SK-N-SH (cell line): ENCODE data around the gene THBS1. TPM values are rescaled to one million over a fixed set of nuclear protein-coding genes. Genes with fewer than 3 reads are reported as not detected.

Experiments
- CTCF ChIA-PET: fragments of 300-600, 350-600 bp; formaldehyde crosslinking; extraction: SDS; loops from one replicate; lab custom pipeline; 2021; lab: Yijun Ruan, JAX
- POLR2A ChIA-PET: fragments of 350-600 bp; sonication (Branson Sonifier 250); formaldehyde crosslinking; extraction: SDS; loops from one replicate; lab custom pipeline; 2020; ENCODE audit warnings: antibody characterized with exemption, inconsistent platforms; lab: Yijun Ruan, JAX
- DNase-seq: peaks from one replicate; pipeline ENCODE4 v3.0.0; 2012
- H2AFZ ChIP-seq: fragments of 200-600 bp; sonication (generic); 2 replicates; pipeline ENCODE4 v1.8.1; 2016; ENCODE audit warnings: antibody characterized with exemption, mild to moderate bottlenecking, low read depth
- H3F3A ChIP-seq: fragments of 200-600 bp; sonication (generic); replicated peaks from 2 replicates; pipeline ENCODE3; 2016; ENCODE audit warnings: antibody characterized with exemption, mild to moderate bottlenecking; ENCODE audit not compliant: insufficient read depth
- H3K27ac ChIP-seq, 2 experiments: fragments of 200-500 bp in 1 of 2; fragments of 200-600 bp in 1 of 2; sonication (Bioruptor generic) in 1 of 2; sonication (generic), shearing (Covaris generic) in 1 of 2; 2 replicates each; pipeline versions ENCODE4 v1.5.1 to v1.6.1; 2014 to 2016; ENCODE audit warnings: low read depth in 2 of 2, inconsistent platforms in 1 of 2, low read length in 1 of 2, mild to moderate bottlenecking in 1 of 2, mixed read lengths in 1 of 2
- H3K27me3 ChIP-seq: fragments of 200-600 bp; sonication (generic), shearing (Covaris generic); 2 replicates; pipeline ENCODE4 v1.6.1; 2016; ENCODE audit warnings: mixed run types; ENCODE audit not compliant: insufficient read depth
- H3K36me3 ChIP-seq, 2 experiments: fragments of 200-500 bp in 1 of 2; fragments of 200-600 bp in 1 of 2; sonication (Bioruptor generic) in 1 of 2; sonication (generic) in 1 of 2; replicated peaks in 1 of 2; 2 replicates each; pipeline versions ENCODE3 to v1.5.1; 2014 to 2016; ENCODE audit warnings: low read length in 1 of 2, mild to moderate bottlenecking in 1 of 2; ENCODE audit not compliant: insufficient read depth in 2 of 2, control insufficient read depth in 1 of 2
- H3K4me1 ChIP-seq, 2 experiments: fragments of 200-500 bp in 1 of 2; fragments of 200-600 bp in 1 of 2; sonication (Bioruptor generic) in 1 of 2; sonication (generic), shearing (Covaris generic) in 1 of 2; 2 replicates each; pipeline versions ENCODE4 v1.5.1 to v1.6.1; 2014 to 2016; ENCODE audit warnings: low read depth in 1 of 2, low read length in 1 of 2, mixed run types in 1 of 2; ENCODE audit not compliant: insufficient read depth in 2 of 2, control insufficient read depth in 1 of 2
- H3K4me2 ChIP-seq: fragments of 200-600 bp; sonication (generic), shearing (Covaris generic); 2 replicates; pipeline ENCODE4 v1.6.1; 2017; ENCODE audit warnings: mixed run types
- H3K4me3 ChIP-seq, 2 experiments: fragments of 200-500 bp in 1 of 2; fragments of 200-600 bp in 1 of 2; sonication (Bioruptor generic) in 1 of 2; sonication (generic), shearing (Covaris generic) in 1 of 2; 2 replicates each; pipeline versions ENCODE4 v1.5.1 to v1.8.1; 2014 to 2016; ENCODE audit warnings: low read depth in 2 of 2, inconsistent platforms in 1 of 2, low read length in 1 of 2, mild to moderate bottlenecking in 1 of 2, mixed read lengths in 1 of 2, moderate library complexity in 1 of 2
- H3K79me2 ChIP-seq: fragments of 200-600 bp; sonication (generic); 2 replicates; pipeline ENCODE4 v1.8.1; 2017; ENCODE audit warnings: mild to moderate bottlenecking; ENCODE audit not compliant: insufficient read depth
- H3K9ac ChIP-seq: fragments of 200-600 bp; sonication (generic); 2 replicates; pipeline ENCODE4 v1.6.1; 2017; ENCODE audit warnings: mixed run types
- H3K9me2 ChIP-seq: fragments of 200-600 bp; sonication (generic); 2 replicates; pipeline ENCODE4 v1.6.1; 2017; ENCODE audit warnings: mixed run types
- H3K9me3 ChIP-seq: fragments of 200-600 bp; sonication (generic); 2 replicates; pipeline ENCODE4 v1.6.1; 2017; ENCODE audit warnings: mixed run types, mild to moderate bottlenecking, moderate library complexity
- H4K20me1 ChIP-seq: fragments of 200-600 bp; sonication (generic); 2 replicates; pipeline ENCODE4 v1.6.1; 2017; ENCODE audit warnings: mild to moderate bottlenecking, mixed run types; ENCODE audit not compliant: insufficient read depth
- CTCF ChIP-seq: fragments of 200-600 bp; sonication (generic); IDR thresholded peaks from 2 replicates; pipeline ENCODE4 v1.6.1; 2017; ENCODE audit warnings: antibody characterized with exemption, mild to moderate bottlenecking, moderate library complexity
- ELF1 ChIP-seq: IDR thresholded peaks from 2 replicates; pipeline ENCODE4 v1.4.0; 2012
- EP300 ChIP-seq, 2 experiments: IDR thresholded peaks; 2 replicates each; pipeline versions ENCODE4 v1.4.0 to v1.6.1; 2012; ENCODE audit warnings: borderline replicate concordance in 1 of 2, low read depth in 1 of 2, low read length in 1 of 2
- FOSL2 ChIP-seq: IDR thresholded peaks from 2 replicates; pipeline ENCODE4 v1.4.0; 2012; ENCODE audit warnings: low read depth, mild to moderate bottlenecking, moderate library complexity, borderline replicate concordance
- JUND ChIP-seq: IDR thresholded peaks from 2 replicates; pipeline ENCODE4 v1.4.0; 2012
- MAX ChIP-seq: IDR thresholded peaks from 2 replicates; pipeline ENCODE4 v1.4.0; 2012; ENCODE audit warnings: low read depth
- MEF2A ChIP-seq: IDR thresholded peaks from 2 replicates; pipeline ENCODE4 v1.4.0; 2012; ENCODE audit warnings: low read depth, borderline replicate concordance
- MXI1 ChIP-seq: IDR thresholded peaks from 2 replicates; pipeline ENCODE4 v1.6.1; 2012; ENCODE audit warnings: mild to moderate bottlenecking, low read depth, low read length, improper control_type of control experiment
- NFIC ChIP-seq: IDR thresholded peaks from 2 replicates; pipeline ENCODE4 v1.4.0; 2012; ENCODE audit warnings: borderline replicate concordance
- PBX3 ChIP-seq: IDR thresholded peaks from 2 replicates; pipeline ENCODE4; 2012
- POLR2AphosphoS5 ChIP-seq: IDR thresholded peaks from 2 replicates; pipeline ENCODE4 v1.6.1; 2012; ENCODE audit warnings: low read depth, low read length
- RAD21 ChIP-seq: IDR thresholded peaks from 2 replicates; pipeline ENCODE4 v1.6.1; 2012; ENCODE audit warnings: mild to moderate bottlenecking, low read length
- RXRA ChIP-seq: IDR thresholded peaks from 2 replicates; pipeline ENCODE4 v1.4.0; 2012; ENCODE audit warnings: low read depth, mild to moderate bottlenecking, borderline replicate concordance
- SIN3A ChIP-seq: IDR thresholded peaks from 2 replicates; pipeline ENCODE4 v1.6.1; 2012; ENCODE audit warnings: low read depth, mild to moderate bottlenecking, low read length, moderate library complexity, borderline replicate concordance
- SMC3 ChIP-seq: IDR thresholded peaks from 2 replicates; pipeline ENCODE4 v1.6.1; 2012; ENCODE audit warnings: low read depth, low read length, improper control_type of control experiment
- TCF12 ChIP-seq: IDR thresholded peaks from 2 replicates; pipeline ENCODE4 v1.4.0; 2012
- TEAD4 ChIP-seq: IDR thresholded peaks from 2 replicates; pipeline ENCODE4 v1.4.0; 2012; ENCODE audit warnings: mild to moderate bottlenecking, borderline replicate concordance; ENCODE audit not compliant: insufficient read depth
- USF1 ChIP-seq: IDR thresholded peaks from 2 replicates; pipeline ENCODE4 v1.4.0; 2012; ENCODE audit warnings: low read depth, borderline replicate concordance
- USF2 ChIP-seq: fragments of 150-350 bp; IDR thresholded peaks from 2 replicates; pipeline ENCODE4 v1.6.1; 2017; ENCODE audit warnings: antibody characterized with exemption, low read length, low read depth, borderline replicate concordance
- YY1 ChIP-seq: IDR thresholded peaks from 2 replicates; pipeline ENCODE4 v1.4.0; 2012; ENCODE audit warnings: low read depth, mild to moderate bottlenecking
- ZBTB33 ChIP-seq: IDR thresholded peaks from 2 replicates; pipeline ENCODE4 v1.4.0; 2012; ENCODE audit warnings: low read depth, borderline replicate concordance
- WGBS: methylation state at CpG from one replicate; pipeline ENCODE4 v1.1.6; 2017; ENCODE audit warnings: low lambda C conversion rate; 5-methylcytosine and 5-hydroxymethylcytosine counted together
- polyA plus RNA-seq, 3 experiments: library from polyadenylated mRNA; depleted of rRNA; stranded (reverse); fragments of >200 nt; gene quantifications; 2 replicates each; pipeline ENCODE4 v1.2.3, GENCODE V29; 2012

THBS1 gene
- polyA plus RNA-seq, 1 of the 3 experiments (the other 2 are of a cell fraction), result 117 TPM

GRCh38 chr15:39624806-39625205 lies 43.9 kb downstream of the THBS1 start:
- CTCF ChIA-PET, result no interaction called here

More at GRCh38 chr15:39624806-39625205, 43.9 kb downstream of the THBS1 start:
- Histone ChIP-seq H3K36me3 (no peaks in the 10 kb centered on the region), H3K27ac (peak overlapping the region in 1 of 2 experiments; percentile 61; a peak in 3 of 4 replicates), H3K27me3 (no peaks in the 10 kb centered on the region), H3K9ac (no peak overlapping the region), H2AFZ (no peak overlapping the region), H3F3A (peaks cover 7% of the 10 kb centered on the region), H3K9me2 (no peaks in the 10 kb centered on the region), H3K9me3 (no peaks in the 10 kb centered on the region), H3K79me2 (no peaks in the 10 kb centered on the region), H3K4me1 (peaks cover 3 to 22% of the 10 kb centered on the region in 2 experiments; a peak in 3 of 4 replicates), H3K4me2 (peak overlapping the region; percentile 9; the same call in 1 of the 2 replicates), H4K20me1 (no peaks in the 10 kb centered on the region), H3K4me3 (no peak overlapping the region)
- no peak for DNase-seq
- POLR2A ChIA-PET, result no interaction called here
- TF ChIP-seq YY1 (no peak), FOSL2 (peak; percentile 86), NFIC (peak; percentile 71), SMC3 (no peak), PBX3 (peak; percentile 62), MAX (peak; percentile 83), TEAD4 (0 out of 2 replicates have a peak, but pooled peaks have one; percentile 20), CTCF (no peak), MXI1 (no peak), JUND (peak; percentile 84), USF1 (no peak), RAD21 (no peak), MEF2A (0 out of 2 replicates have a peak, but pooled peaks have one; percentile 21), USF2 (no peak), ZBTB33 (0 out of 2 replicates have a peak, but pooled peaks have one; percentile 38), ELF1 (no peak), EP300 (IDR thresholded peaks at IDR 0.05; ENCODE audit: borderline replicate concordance in 1 of 2, low read depth in 1 of 2, low read length in 1 of 2) (peak in 1 of 2 experiments; percentile 52; a peak in 1 of 4 replicates), SIN3A (0 out of 2 replicates have a peak, but pooled peaks have one; percentile 27), TCF12 (peak; percentile 73), RXRA (peak; percentile 95), POLR2AphosphoS5 (peak; percentile 31; the same call in 1 of the 2 replicates)
- WGBS, result 31% methylated on average over 5 of the region's 6 CpGs
